Heart left ventricle (tissue), 13 donors: Measurements from ENCODE around the gene USP9X.

Experiments
- POLR2A ChIP-seq, 2 donors: fragments of 450-650 bp; IDR thresholded peaks; one replicate each; pipeline ENCODE4 v1.6.1; 2017; ENCODE audit warnings: antibody characterized with exemption in 2 of 2, mild to moderate bottlenecking in 2 of 2, moderate library complexity in 2 of 2
- TF ChIP-seq, protein P1 (sequence below), 12 donors: fragments of 200-600 bp; sonication (generic) in 4 of 12; IDR thresholded peaks; one replicate each; pipeline versions ENCODE4 v1.5.0 to v1.8.0; 2018 to 2022; ENCODE audit warnings: antibody characterized with exemption in 12 of 12, mild to moderate bottlenecking in 5 of 12
- donor health status: ischemic (EF 13 %, LVEDD 7.1; RV severe dilation, severe dysfunction).
- donor health status: DM: no; HTN: yes; CAD: no.
- donor health status: DM: no; HTN: no; CAD: no.
- donor health status: ischemic (EF 25% LVEDD 6.9; RV normal size, moderate dysfunction).
- donor health status: ischemic (EF 25% LVEDD 5.7; RV mildly dilated, moderate dysfunction).
- donor health status: ischemic (EF 35%, LVEDD 5.7; RV mildly dilated, moderate dysfunction).
- donor health status: nonischemic (EF 11% LVEDD 7.7; RV severe dilation, severe dysfunction).
- donor health status: DM: yes; HTN: yes; CAD: no.
- donor health status: PGD.
- donor health status: ischemic (EF 29% LVEDD 5.4; RV normal size, mild dysfunction).
- donor health status: nonischemic (EF 23%, LVEDD 6.1; RV moderate dilation, normal function).

- TF ChIP-seq POLR2A (IDR thresholded peaks at IDR 0.05): no peak
- TF ChIP-seq, protein P1, sequence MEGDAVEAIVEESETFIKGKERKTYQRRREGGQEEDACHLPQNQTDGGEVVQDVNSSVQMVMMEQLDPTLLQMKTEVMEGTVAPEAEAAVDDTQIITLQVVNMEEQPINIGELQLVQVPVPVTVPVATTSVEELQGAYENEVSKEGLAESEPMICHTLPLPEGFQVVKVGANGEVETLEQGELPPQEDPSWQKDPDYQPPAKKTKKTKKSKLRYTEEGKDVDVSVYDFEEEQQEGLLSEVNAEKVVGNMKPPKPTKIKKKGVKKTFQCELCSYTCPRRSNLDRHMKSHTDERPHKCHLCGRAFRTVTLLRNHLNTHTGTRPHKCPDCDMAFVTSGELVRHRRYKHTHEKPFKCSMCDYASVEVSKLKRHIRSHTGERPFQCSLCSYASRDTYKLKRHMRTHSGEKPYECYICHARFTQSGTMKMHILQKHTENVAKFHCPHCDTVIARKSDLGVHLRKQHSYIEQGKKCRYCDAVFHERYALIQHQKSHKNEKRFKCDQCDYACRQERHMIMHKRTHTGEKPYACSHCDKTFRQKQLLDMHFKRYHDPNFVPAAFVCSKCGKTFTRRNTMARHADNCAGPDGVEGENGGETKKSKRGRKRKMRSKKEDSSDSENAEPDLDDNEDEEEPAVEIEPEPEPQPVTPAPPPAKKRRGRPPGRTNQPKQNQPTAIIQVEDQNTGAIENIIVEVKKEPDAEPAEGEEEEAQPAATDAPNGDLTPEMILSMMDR (IDR thresholded peaks at IDR 0.05): no peak
Measured at GRCh38 chrX:41085878-41086626, 807 bp downstream of the USP9X start.
